ENCODE results near the gene RBP3. TPM values are rescaled to one million over a fixed set of nuclear protein-coding genes. Genes with fewer than 3 reads are reported as not detected.

Gene RBP3
- total RNA-seq, 6 experiments from 2014 or later: not detected

- Mint-ChIP-seq H3K9me3 (no peaks in the 10 kb centered on the region), H3K27ac (no peak overlapping the region), H3K4me1 (ENCODE audit: low read depth) (peaks cover 10% of the 10 kb centered on the region), H3K27me3 (ENCODE audit: insufficient read depth) (peaks cover 54% of the 10 kb centered on the region), H3K4me3 (no peak overlapping the region), H3K36me3 (ENCODE audit: low read depth) (no peaks in the 10 kb centered on the region)
- DNase-seq: no peak
- TF ChIP-seq CTCF (IDR thresholded peaks at IDR 0.05): no peak
These were observed 31.7 kb downstream of the RBP3 start for GRCh38 chr10:47379901-47380300.

GRCh38 chr10:47380341-47381102, 32.4 kb downstream of the RBP3 start:
- Mint-ChIP-seq H3K9me3 (no peaks in the 10 kb centered on the region), H3K27ac (no peak overlapping the region), H3K4me3 (no peak overlapping the region), H3K4me1 (ENCODE audit: low read depth) (peaks cover 13% of the 10 kb centered on the region), H3K27me3 (ENCODE audit: insufficient read depth) (peaks cover 54% of the 10 kb centered on the region), H3K36me3 (ENCODE audit: low read depth) (no peaks in the 10 kb centered on the region)
- no peak for DNase-seq
- TF ChIP-seq CTCF (IDR thresholded peaks at IDR 0.05): no peak

- Mint-ChIP-seq H3K9me3 (no peaks in the 10 kb centered on the region), H3K4me3 (no peak overlapping the region), H3K27ac (no peak overlapping the region), H3K4me1 (ENCODE audit: low read depth) (peaks cover 13% of the 10 kb centered on the region), H3K36me3 (ENCODE audit: low read depth) (no peaks in the 10 kb centered on the region), H3K27me3 (ENCODE audit: insufficient read depth) (peaks cover 50% of the 10 kb centered on the region)
- TF ChIP-seq CTCF (IDR thresholded peaks at IDR 0.05): no peak
- DNase-seq: no peak
These were observed 32.9 kb downstream of the RBP3 start for GRCh38 chr10:47381103-47381395.

- H3K9me3 Mint-ChIP-seq: no peaks in the 10 kb centered on the region
- no peak for DNase-seq
These were observed 33.5 kb downstream of the RBP3 start for GRCh38 chr10:47381427-47382379.

More at GRCh38 chr10:47381427-47382379, 33.5 kb downstream of the RBP3 start:
- Mint-ChIP-seq H3K4me3 (no peak overlapping the region), H3K27me3 (ENCODE audit: insufficient read depth) (peaks cover 45% of the 10 kb centered on the region), H3K27ac (no peak overlapping the region), H3K4me1 (ENCODE audit: low read depth) (peaks cover 13% of the 10 kb centered on the region), H3K36me3 (ENCODE audit: low read depth) (no peaks in the 10 kb centered on the region)
- TF ChIP-seq CTCF (IDR thresholded peaks at IDR 0.05): no peak
